ENCODE measurements around the gene TSGA10.

TSGA10 gene

GRCh38 chr2:99184811-99185210 is 30.1 kb upstream of the TSGA10 start:
- no peak overlapping the region for H3K27ac ChIP-seq
- H3K4me2 ChIP-seq (ENCODE audit: low read length) = no peak overlapping the region
- H3K9ac ChIP-seq = no peak overlapping the region
- H3K36me3 ChIP-seq (ENCODE audit: control insufficient read depth, insufficient read depth, low read length) = no peaks in the 10 kb centered on the region
- peaks cover 24% of the 10 kb centered on the region for H3K79me2 ChIP-seq
- H3K27me3 ChIP-seq (ENCODE audit: control insufficient read depth, insufficient read depth, low read length) = no peaks in the 10 kb centered on the region
- H3K4me1 ChIP-seq = peaks cover 3% of the 10 kb centered on the region
- H3K9me3 ChIP-seq (ENCODE audit: control insufficient read depth, low read length) = no peaks in the 10 kb centered on the region
- TF ChIP-seq CTCF (IDR thresholded peaks at IDR 0.05) = no peak
- H3K4me3 ChIP-seq (ENCODE audit: low read depth, low read length) = no peak overlapping the region
- no peak overlapping the region for H2AFZ ChIP-seq

- Histone ChIP-seq H3K4me1 (peaks cover 5% of the 10 kb centered on the region), H3K4me2 (ENCODE audit: low read length) (no peak overlapping the region), H3K36me3 (ENCODE audit: control insufficient read depth, insufficient read depth, low read length) (no peaks in the 10 kb centered on the region), H3K27me3 (ENCODE audit: control insufficient read depth, insufficient read depth, low read length) (no peaks in the 10 kb centered on the region), H3K9ac (no peak overlapping the region), H2AFZ (no peak overlapping the region), H3K79me2 (peaks cover 33% of the 10 kb centered on the region), H3K27ac (no peak overlapping the region), H3K9me3 (ENCODE audit: control insufficient read depth, low read length) (no peaks in the 10 kb centered on the region), H3K4me3 (ENCODE audit: low read depth, low read length) (no peak overlapping the region)
- TF ChIP-seq CTCF (IDR thresholded peaks at IDR 0.05) = no peak
Measured at GRCh38 chr2:99183025-99183424, 28.3 kb upstream of the TSGA10 start.

GRCh38 chr2:99181624-99182000 is 26.9 kb upstream of the TSGA10 start:
- Histone ChIP-seq H3K4me2 (ENCODE audit: low read length) (peak overlapping the region; percentile 86), H2AFZ (peak overlapping the region; percentile 91), H3K9me3 (ENCODE audit: control insufficient read depth, low read length) (no peaks in the 10 kb centered on the region), H3K9ac (peak overlapping the region; percentile 34), H3K4me3 (ENCODE audit: low read depth, low read length) (peak overlapping the region; percentile 93), H3K79me2 (peaks cover 33% of the 10 kb centered on the region), H3K4me1 (peaks cover 5% of the 10 kb centered on the region), H3K36me3 (ENCODE audit: control insufficient read depth, insufficient read depth, low read length) (no peaks in the 10 kb centered on the region), H3K27me3 (ENCODE audit: control insufficient read depth, insufficient read depth, low read length) (no peaks in the 10 kb centered on the region), H3K27ac (peak overlapping the region; percentile 62)
- no peak for TF ChIP-seq CTCF (IDR thresholded peaks at IDR 0.05)

GRCh38 chr2:99180755-99181623 is 26.2 kb upstream of the TSGA10 start, which contains the start of the genes MITD1 and MRPL30:
TSS of gene MITD1 (minus strand) at chr2:99181058. CDS start at chr2:99180981, 77 bp downstream.
TSS of gene MRPL30 (plus strand) at chr2:99181184. CDS start at chr2:99186204, 5,020 bp downstream.
- peak within 1 kb of the TSS; percentile 91 for H2AFZ ChIP-seq
- H3K36me3 ChIP-seq (ENCODE audit: control insufficient read depth, insufficient read depth, low read length) = no peaks in the 10 kb centered on the region
- TF ChIP-seq CTCF (IDR thresholded peaks at IDR 0.05) = peak; percentile 7
- H3K4me1 ChIP-seq = peaks cover 5% of the 10 kb centered on the region
- H3K4me3 ChIP-seq (ENCODE audit: low read depth, low read length) = peak within 1 kb of the TSS; percentile 93
- peak within 1 kb of the TSS; percentile 34 for H3K9ac ChIP-seq
- H3K79me2 ChIP-seq = peaks cover 33% of the 10 kb centered on the region
- no peaks in the 10 kb centered on the region for H3K9me3 ChIP-seq (ENCODE audit: control insufficient read depth, low read length)
- peak within 1 kb of the TSS; percentile 62 for H3K27ac ChIP-seq
- H3K4me2 ChIP-seq (ENCODE audit: low read length) = peak within 1 kb of the TSS; percentile 86
- no peaks in the 10 kb centered on the region for H3K27me3 ChIP-seq (ENCODE audit: control insufficient read depth, insufficient read depth, low read length)
